Gastroesophageal sphincter (tissue), 3 donors: ENCODE data around the gene SMARCC1.

Experiments
- EP300 ChIP-seq: sonication (generic); formaldehyde crosslinking; IDR thresholded peaks from one replicate; pipeline ENCODE4 v1.6.1; 2017; ENCODE audit warnings: antibody characterized with exemption, mild to moderate bottlenecking
- POLR2AphosphoS5 ChIP-seq: sonication (generic); formaldehyde crosslinking; IDR thresholded peaks from one replicate; pipeline ENCODE4 v1.6.1; 2017; ENCODE audit warnings: antibody characterized with exemption
- TF ChIP-seq, protein P1 (sequence below), 4 experiments: fragments of 200-600 bp in 2 of 4; fragments of 450-650 bp in 2 of 4; sonication (generic) in 1 of 4; IDR thresholded peaks; one replicate each; pipeline ENCODE4 v1.5.1; 2017 to 2019; ENCODE audit warnings: antibody characterized with exemption in 4 of 4, mild to moderate bottlenecking in 2 of 4, moderate library complexity in 2 of 4

- TF ChIP-seq EP300 (no peak), POLR2AphosphoS5 (no peak)
- TF ChIP-seq, protein P1, sequence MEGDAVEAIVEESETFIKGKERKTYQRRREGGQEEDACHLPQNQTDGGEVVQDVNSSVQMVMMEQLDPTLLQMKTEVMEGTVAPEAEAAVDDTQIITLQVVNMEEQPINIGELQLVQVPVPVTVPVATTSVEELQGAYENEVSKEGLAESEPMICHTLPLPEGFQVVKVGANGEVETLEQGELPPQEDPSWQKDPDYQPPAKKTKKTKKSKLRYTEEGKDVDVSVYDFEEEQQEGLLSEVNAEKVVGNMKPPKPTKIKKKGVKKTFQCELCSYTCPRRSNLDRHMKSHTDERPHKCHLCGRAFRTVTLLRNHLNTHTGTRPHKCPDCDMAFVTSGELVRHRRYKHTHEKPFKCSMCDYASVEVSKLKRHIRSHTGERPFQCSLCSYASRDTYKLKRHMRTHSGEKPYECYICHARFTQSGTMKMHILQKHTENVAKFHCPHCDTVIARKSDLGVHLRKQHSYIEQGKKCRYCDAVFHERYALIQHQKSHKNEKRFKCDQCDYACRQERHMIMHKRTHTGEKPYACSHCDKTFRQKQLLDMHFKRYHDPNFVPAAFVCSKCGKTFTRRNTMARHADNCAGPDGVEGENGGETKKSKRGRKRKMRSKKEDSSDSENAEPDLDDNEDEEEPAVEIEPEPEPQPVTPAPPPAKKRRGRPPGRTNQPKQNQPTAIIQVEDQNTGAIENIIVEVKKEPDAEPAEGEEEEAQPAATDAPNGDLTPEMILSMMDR (IDR thresholded peaks at IDR 0.05), result no peak
Measured at GRCh38 chr3:47685037-47685436, 96.7 kb downstream of the SMARCC1 start.
